Gastroesophageal sphincter (tissue), 4 donors: ENCODE measurements around the gene BRINP3. TPM values are rescaled to one million over a fixed set of nuclear protein-coding genes. Genes with fewer than 3 reads are reported as not detected.

Source experiments
- ATAC-seq: fragments of 150-250 bp; one replicate; pipeline ENCODE4 v1.9.1; 2016; ENCODE audit warnings: mild to moderate bottlenecking, moderate library complexity
- H3K27ac ChIP-seq, 4 donors: fragments of 200-600 bp; sonication (generic) in 3 of 4; 1 replicate in 3 of 4; 2 replicates in 1 of 4; pipeline ENCODE4 v1.5.1; 2016 to 2019
- H3K27me3 ChIP-seq: fragments of 200-600 bp; sonication (generic); one replicate; pipeline ENCODE4 v1.5.1; 2019
- H3K36me3 ChIP-seq, 2 donors: fragments of 200-600 bp; sonication (generic); one replicate each; pipeline ENCODE4 v1.5.1; 2019; ENCODE audit warnings: control low read depth in 1 of 2
- H3K4me1 ChIP-seq, 3 donors: fragments of 200-600 bp; sonication (generic); 1 replicate in 2 of 3; 2 replicates in 1 of 3; pipeline ENCODE4 v1.5.1; 2016 to 2019; ENCODE audit warnings: control low read depth in 2 of 3
- H3K4me3 ChIP-seq, 2 donors: fragments of 200-600 bp; sonication (generic); one replicate each; pipeline ENCODE4 v1.5.1; 2019; ENCODE audit warnings: mild to moderate bottlenecking in 1 of 2, moderate library complexity in 1 of 2
- H3K9me3 ChIP-seq, 3 donors: fragments of 200-600 bp; sonication (generic); one replicate each; pipeline ENCODE4 v1.5.1; 2017 to 2019; ENCODE audit warnings: control low read depth in 2 of 3
- CTCF ChIP-seq, 4 experiments: fragments of 200-600 bp in 2 of 4; fragments of 450-650 bp in 2 of 4; sonication (generic) in 1 of 4; IDR thresholded peaks; one replicate each; pipeline ENCODE4 v1.5.1; 2017 to 2019; ENCODE audit warnings: antibody characterized with exemption in 4 of 4, mild to moderate bottlenecking in 2 of 4, moderate library complexity in 2 of 4
- EP300 ChIP-seq: sonication (generic); formaldehyde crosslinking; IDR thresholded peaks from one replicate; pipeline ENCODE4 v1.6.1; 2017; ENCODE audit warnings: antibody characterized with exemption, mild to moderate bottlenecking
- POLR2A ChIP-seq, 2 donors: fragments of 450-650 bp; IDR thresholded peaks; one replicate each; pipeline ENCODE4 v1.6.1; 2017; ENCODE audit warnings: antibody characterized with exemption in 2 of 2, mild to moderate bottlenecking in 2 of 2, moderate library complexity in 1 of 2
- POLR2AphosphoS5 ChIP-seq: sonication (generic); formaldehyde crosslinking; IDR thresholded peaks from one replicate; pipeline ENCODE4 v1.6.1; 2017; ENCODE audit warnings: antibody characterized with exemption
- WGBS, 2 donors: methylation state at CpG; one replicate each; pipeline ENCODE4 v1.1.5; 2018; ENCODE audit warnings: low coverage in 1 of 2; 5-methylcytosine and 5-hydroxymethylcytosine counted together
- total RNA-seq, 4 donors: library from RNA; depleted of rRNA; stranded (reverse); fragments of >200 nt; gene quantifications; one replicate each; pipeline ENCODE4 v1.1.0, GENCODE V29; 2016

The BRINP3 gene
- total RNA-seq, 4 donors from 2014 or later: 6.7 to 24.7 (median 12.0) TPM

- H3K4me3 ChIP-seq: no peak overlapping the region
- WGBS, 2 donors: 60 to 79% methylated on average over 2 of the region's 2 CpGs
- H3K36me3 ChIP-seq: no peaks in the 10 kb centered on the region
- ATAC-seq: no peak
- TF ChIP-seq CTCF (IDR thresholded peaks at IDR 0.05) (no peak), EP300 (no peak), POLR2A (IDR thresholded peaks at IDR 0.05) (no peak), POLR2AphosphoS5 (no peak)
- no peaks in the 10 kb centered on the region for H3K27me3 ChIP-seq
- no peaks in the 10 kb centered on the region for H3K9me3 ChIP-seq
- H3K27ac ChIP-seq: no peak overlapping the region
- H3K4me1 ChIP-seq: no peaks in the 10 kb centered on the region
These were observed 100.4 kb downstream of the BRINP3 start for GRCh38 chr1:190377294-190377693.

- TF ChIP-seq CTCF (IDR thresholded peaks at IDR 0.05) (no peak), POLR2A (IDR thresholded peaks at IDR 0.05) (no peak), POLR2AphosphoS5 (no peak), EP300 (no peak)
- Histone ChIP-seq H3K27ac (no peak overlapping the region), H3K9me3 (no peaks in the 10 kb centered on the region), H3K4me3 (no peak overlapping the region), H3K4me1 (no peaks in the 10 kb centered on the region), H3K27me3 (no peaks in the 10 kb centered on the region), H3K36me3 (no peaks in the 10 kb centered on the region)
- WGBS, 2 donors: 14 to 32% methylated on average over 1 of the region's 1 CpG
- no peak for ATAC-seq
These were observed 101.6 kb downstream of the BRINP3 start for GRCh38 chr1:190376044-190376443.

GRCh38 chr1:190373705-190374336 lies 103.8 kb downstream of the BRINP3 start:
- Histone ChIP-seq H3K36me3 (no peaks in the 10 kb centered on the region), H3K27me3 (no peaks in the 10 kb centered on the region), H3K9me3 (no peaks in the 10 kb centered on the region), H3K4me3 (no peak overlapping the region), H3K27ac (no peak overlapping the region), H3K4me1 (no peaks in the 10 kb centered on the region)
- TF ChIP-seq POLR2A (IDR thresholded peaks at IDR 0.05) (no peak), CTCF (IDR thresholded peaks at IDR 0.05) (peak in 1 of 4 experiments; percentile 45), POLR2AphosphoS5 (no peak), EP300 (no peak)
- no peak for ATAC-seq
- WGBS, 2 donors: 53 to 60% methylated on average over 2 of the region's 2 CpGs

- H3K36me3 ChIP-seq: no peaks in the 10 kb centered on the region
- no peaks in the 10 kb centered on the region for H3K4me1 ChIP-seq
- TF ChIP-seq EP300 (no peak), POLR2AphosphoS5 (no peak), POLR2A (IDR thresholded peaks at IDR 0.05) (no peak), CTCF (IDR thresholded peaks at IDR 0.05) (no peak)
- H3K4me3 ChIP-seq: no peak overlapping the region
- no peak overlapping the region for H3K27ac ChIP-seq
- 89 to 100% methylated on average over 2 to 4 of the region's 4 CpGs for WGBS, 2 donors
- no peak for ATAC-seq
- H3K9me3 ChIP-seq: no peaks in the 10 kb centered on the region
- H3K27me3 ChIP-seq: no peaks in the 10 kb centered on the region
These were observed 110.5 kb downstream of the BRINP3 start for GRCh38 chr1:190367200-190367599.

- 92 to 100% methylated on average over 1 of the region's 1 CpG for WGBS, 2 donors
These were observed 112.4 kb downstream of the BRINP3 start for GRCh38 chr1:190365283-190365682.

More at GRCh38 chr1:190365283-190365682, 112.4 kb downstream of the BRINP3 start:
- ATAC-seq: no peak
- Histone ChIP-seq H3K27me3 (no peaks in the 10 kb centered on the region), H3K4me1 (no peaks in the 10 kb centered on the region), H3K9me3 (no peaks in the 10 kb centered on the region), H3K4me3 (no peak overlapping the region), H3K36me3 (no peaks in the 10 kb centered on the region), H3K27ac (no peak overlapping the region)
- TF ChIP-seq POLR2A (IDR thresholded peaks at IDR 0.05): no peak
- no peak for TF ChIP-seq EP300
- TF ChIP-seq POLR2AphosphoS5: no peak
- TF ChIP-seq CTCF (IDR thresholded peaks at IDR 0.05): no peak
